ENCODE results near the gene CNDP2. TPM values are rescaled to one million over a fixed set of nuclear protein-coding genes. Genes with fewer than 3 reads are reported as not detected.

Gene CNDP2
- total RNA-seq, 3 donors from 2014 or later: 81.0 to 104 (median 95.7) TPM

- no peak for DNase-seq (ENCODE audit: low spot score in 2 of 2)
- Histone ChIP-seq H3K4me3 (no peak overlapping the region), H3K27me3 (no peaks in the 10 kb centered on the region), H3K4me1 (no peaks in the 10 kb centered on the region), H3K27ac (no peak overlapping the region), H3K36me3 (no peaks in the 10 kb centered on the region), H3K9me3 (no peaks in the 10 kb centered on the region)
- TF ChIP-seq POLR2A (IDR thresholded peaks at IDR 0.05) (no peak), POLR2AphosphoS5 (IDR thresholded peaks at IDR 0.05) (no peak), CTCF (IDR thresholded peaks at IDR 0.05) (no peak)
- intact Hi-C loops (cut with DNase I; ENCODE audit: low total_unique reads): no loop called here
Observed at GRCh38 chr18:74478316-74478715, 17.8 kb upstream of the CNDP2 start.

- DNase-seq (ENCODE audit: low spot score in 2 of 2): no peak
- intact Hi-C loops (cut with DNase I; ENCODE audit: low total_unique reads): loop anchor here (1.0 kb wide), 1 partner anchor 28 kb away; no protein-coding TSS in a partner anchor
- H3K9me3 ChIP-seq: no peaks in the 10 kb centered on the region
Observed at GRCh38 chr18:74478880-74479279, 17.3 kb upstream of the CNDP2 start.

GRCh38 chr18:74479486-74480148 is 16.5 kb upstream of the CNDP2 start:
- Histone ChIP-seq H3K27me3 (no peaks in the 10 kb centered on the region), H3K4me1 (no peaks in the 10 kb centered on the region), H3K4me3 (no peak overlapping the region), H3K27ac (no peak overlapping the region), H3K9me3 (no peaks in the 10 kb centered on the region), H3K36me3 (no peaks in the 10 kb centered on the region)
- intact Hi-C loops (cut with DNase I; ENCODE audit: low total_unique reads): loop anchor here (1.0 kb wide), 1 partner anchor 28 kb away; no protein-coding TSS in a partner anchor
- TF ChIP-seq POLR2AphosphoS5 (IDR thresholded peaks at IDR 0.05) (no peak), CTCF (IDR thresholded peaks at IDR 0.05) (no peak), POLR2A (IDR thresholded peaks at IDR 0.05) (no peak)
- DNase-seq (ENCODE audit: low spot score in 2 of 2): no peak

More at GRCh38 chr18:74478880-74479279, 17.3 kb upstream of the CNDP2 start:
- Histone ChIP-seq H3K27me3 (no peaks in the 10 kb centered on the region), H3K4me3 (no peak overlapping the region), H3K36me3 (no peaks in the 10 kb centered on the region), H3K4me1 (no peaks in the 10 kb centered on the region), H3K27ac (no peak overlapping the region)
- TF ChIP-seq POLR2A (IDR thresholded peaks at IDR 0.05) (no peak), POLR2AphosphoS5 (IDR thresholded peaks at IDR 0.05) (no peak), CTCF (IDR thresholded peaks at IDR 0.05) (no peak)

GRCh38 chr18:74480149-74480651 is 16.0 kb upstream of the CNDP2 start:
- no peak overlapping the region for H3K4me3 ChIP-seq
- no peaks in the 10 kb centered on the region for H3K27me3 ChIP-seq
- no peak for DNase-seq (ENCODE audit: low spot score in 2 of 2)
- intact Hi-C loops (cut with DNase I; ENCODE audit: low total_unique reads): no loop called here
- H3K9me3 ChIP-seq: no peaks in the 10 kb centered on the region
- TF ChIP-seq CTCF (IDR thresholded peaks at IDR 0.05): no peak
- no peak for TF ChIP-seq POLR2AphosphoS5 (IDR thresholded peaks at IDR 0.05)
- TF ChIP-seq POLR2A (IDR thresholded peaks at IDR 0.05): no peak
- H3K4me1 ChIP-seq: no peaks in the 10 kb centered on the region
- no peak overlapping the region for H3K27ac ChIP-seq
- H3K36me3 ChIP-seq: no peaks in the 10 kb centered on the region

GRCh38 chr18:74482697-74483096 is 13.5 kb upstream of the CNDP2 start:
- no peak overlapping the region for H3K27ac ChIP-seq
- H3K9me3 ChIP-seq: no peaks in the 10 kb centered on the region
- no peaks in the 10 kb centered on the region for H3K27me3 ChIP-seq
- H3K4me1 ChIP-seq: no peaks in the 10 kb centered on the region
- no peak overlapping the region for H3K4me3 ChIP-seq
- DNase-seq (ENCODE audit: low spot score in 2 of 2): no peak
- intact Hi-C loops (cut with DNase I; ENCODE audit: low total_unique reads): no loop called here
- H3K36me3 ChIP-seq: no peaks in the 10 kb centered on the region
- TF ChIP-seq POLR2AphosphoS5 (IDR thresholded peaks at IDR 0.05) (no peak), POLR2A (IDR thresholded peaks at IDR 0.05) (no peak), CTCF (IDR thresholded peaks at IDR 0.05) (no peak)

Data from breast epithelium (tissue), 4 donors.